ENCODE results near the gene MIER1.

- TF ChIP-seq POLR2A (IDR thresholded peaks at IDR 0.05) (no peak), CTCF (IDR thresholded peaks at IDR 0.05) (peak in 1 of 5 experiments; percentile 27), POLR2AphosphoS5 (IDR thresholded peaks at IDR 0.05) (peak in 1 of 3 donors; percentile 0), EP300 (IDR thresholded peaks at IDR 0.05; ENCODE audit: low read depth) (no peak)
Observed at GRCh38 chr1:66925558-66925910, 744 bp downstream of the MIER1 start.
